HG02970 (cell line): ENCODE results near the gene GPRC5B.

ENCODE experiments used
- ATAC-seq: cut with Tn5 transposase; IDR thresholded peaks from one replicate; pipeline ENCODE4 v1.9.1; 2021; ENCODE audit warnings: mild to moderate bottlenecking, moderate library complexity, moderate number of reproducible peaks; ENCODE audit not compliant: unreplicated experiment, low FRiP score

GPRC5B gene

GRCh38 chr16:19884611-19885450, at the start of gene GPRC5B:
Gene GPRC5B, minus strand, starts transcription at chr16:19884848. Its CDS starts 12,003 bp downstream, at chr16:19872845.
- no peak for ATAC-seq

DNA sequence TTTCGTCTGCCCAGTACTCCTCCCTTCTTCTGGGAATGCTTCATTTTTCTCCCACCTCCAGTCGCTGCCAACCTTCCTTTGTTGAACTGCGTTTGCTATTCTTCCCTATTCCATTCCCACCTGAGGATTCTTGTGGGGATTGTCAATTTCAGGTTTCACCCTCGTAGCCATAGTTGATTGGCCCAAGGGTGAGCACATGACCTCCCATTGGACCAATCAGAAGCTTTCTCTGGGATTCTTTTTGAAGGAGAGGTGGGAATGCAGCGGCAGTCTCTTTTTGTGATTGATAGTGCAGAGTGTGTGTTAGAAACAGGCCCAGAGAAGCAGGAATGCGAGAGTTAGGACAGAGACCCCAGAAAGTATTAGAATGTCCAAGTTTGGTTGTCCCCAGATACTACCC, 49.1 kb upstream of the GPRC5B start:
- ATAC-seq = no peak

GRCh38 chr16:19929062-19929511, 44.4 kb upstream of the GPRC5B start:
- no peak for ATAC-seq

- ATAC-seq = no peak
These were observed 43.8 kb upstream of the GPRC5B start for GRCh38 chr16:19928432-19928831.

DNA sequence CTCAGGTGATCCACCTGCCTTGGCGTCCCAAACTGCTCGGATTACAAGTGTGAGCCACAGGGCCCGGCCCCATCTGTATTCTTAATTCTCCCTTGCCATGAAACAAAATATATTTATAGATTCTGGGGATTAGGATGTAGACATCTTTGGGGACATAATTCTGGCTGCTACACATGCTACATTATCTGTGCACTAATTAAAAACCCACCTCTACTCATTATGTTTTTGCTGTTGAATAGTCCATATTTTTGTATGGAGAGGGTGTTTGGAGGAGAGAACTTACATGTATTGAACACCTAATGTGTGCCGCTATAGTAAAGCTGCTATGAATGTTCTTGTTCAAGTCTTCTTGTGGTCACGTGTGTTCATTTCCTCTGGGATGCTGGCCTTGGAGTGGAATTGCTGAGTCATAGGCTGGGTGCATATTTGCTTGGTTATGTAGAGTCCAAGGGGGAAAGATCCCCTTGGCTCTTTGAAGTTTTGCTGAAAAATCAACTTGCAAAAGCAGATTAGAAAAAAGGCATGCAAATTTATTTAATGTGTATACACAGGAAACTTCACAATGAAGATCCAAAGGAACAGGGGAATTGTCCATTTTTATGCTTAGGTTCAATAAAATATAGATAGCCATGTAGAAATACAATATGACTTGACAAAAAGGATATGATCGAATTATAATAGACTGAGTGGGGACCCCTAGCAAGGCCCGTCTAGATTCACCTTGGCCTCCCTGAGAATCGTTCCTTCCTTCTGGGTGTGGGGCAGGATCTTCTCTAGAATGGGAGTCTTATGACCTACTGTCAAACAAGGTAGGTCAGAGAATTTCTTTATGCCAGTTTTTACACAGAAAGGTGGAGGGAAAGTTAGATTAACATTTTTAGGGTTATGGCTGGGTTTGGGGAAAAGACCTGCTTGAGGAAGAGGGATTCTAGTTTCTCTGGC, 42.1 kb upstream of the GPRC5B start:
- no peak for ATAC-seq

- no peak for ATAC-seq
These were observed 38.7 kb upstream of the GPRC5B start for GRCh38 chr16:19923396-19923795.

DNA sequence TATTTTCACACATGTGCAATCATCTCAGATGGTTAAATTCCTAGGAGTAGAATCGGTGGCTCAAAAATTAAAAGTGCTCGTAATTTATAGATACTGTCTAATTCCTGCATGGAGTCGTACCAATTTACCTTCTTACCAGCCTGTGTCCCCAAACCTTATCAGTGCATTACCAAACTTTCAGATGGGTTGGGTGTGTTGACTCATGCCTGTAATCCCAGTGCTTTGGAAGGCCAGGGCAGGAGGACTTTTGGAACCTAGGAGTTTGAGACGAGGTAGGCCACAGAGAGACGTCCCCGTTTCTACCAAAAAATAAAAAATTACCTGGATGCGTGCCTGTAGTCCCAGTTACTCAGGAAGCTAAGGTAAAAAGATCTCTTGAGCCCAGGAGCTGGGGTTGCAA, 34.5 kb upstream of the GPRC5B start:
- ATAC-seq = no peak

GRCh38 chr16:19916064-19916463, 31.4 kb upstream of the GPRC5B start:
- no peak for ATAC-seq

DNA sequence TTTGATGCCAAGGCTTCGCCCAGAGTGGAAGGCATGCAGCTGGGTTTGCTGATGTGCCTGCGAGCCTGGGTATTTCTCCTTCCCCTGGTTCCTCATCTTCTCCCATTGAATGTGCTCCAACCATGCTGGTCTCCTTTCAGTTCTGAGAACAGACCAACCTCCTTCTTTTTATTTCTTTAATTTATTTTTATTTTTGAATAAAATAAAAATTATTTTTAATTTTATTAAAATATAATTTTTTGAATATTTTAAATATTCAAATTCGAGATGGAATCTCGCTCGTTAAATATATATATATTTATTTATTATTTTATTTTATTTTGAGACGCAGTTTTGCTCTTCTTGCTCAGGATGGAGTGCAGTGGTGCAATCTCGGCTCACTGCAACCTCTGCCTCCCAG, 30.2 kb upstream of the GPRC5B start:
- ATAC-seq = no peak

- ATAC-seq = no peak
These were observed 28.6 kb upstream of the GPRC5B start for GRCh38 chr16:19913340-19913645.

DNA sequence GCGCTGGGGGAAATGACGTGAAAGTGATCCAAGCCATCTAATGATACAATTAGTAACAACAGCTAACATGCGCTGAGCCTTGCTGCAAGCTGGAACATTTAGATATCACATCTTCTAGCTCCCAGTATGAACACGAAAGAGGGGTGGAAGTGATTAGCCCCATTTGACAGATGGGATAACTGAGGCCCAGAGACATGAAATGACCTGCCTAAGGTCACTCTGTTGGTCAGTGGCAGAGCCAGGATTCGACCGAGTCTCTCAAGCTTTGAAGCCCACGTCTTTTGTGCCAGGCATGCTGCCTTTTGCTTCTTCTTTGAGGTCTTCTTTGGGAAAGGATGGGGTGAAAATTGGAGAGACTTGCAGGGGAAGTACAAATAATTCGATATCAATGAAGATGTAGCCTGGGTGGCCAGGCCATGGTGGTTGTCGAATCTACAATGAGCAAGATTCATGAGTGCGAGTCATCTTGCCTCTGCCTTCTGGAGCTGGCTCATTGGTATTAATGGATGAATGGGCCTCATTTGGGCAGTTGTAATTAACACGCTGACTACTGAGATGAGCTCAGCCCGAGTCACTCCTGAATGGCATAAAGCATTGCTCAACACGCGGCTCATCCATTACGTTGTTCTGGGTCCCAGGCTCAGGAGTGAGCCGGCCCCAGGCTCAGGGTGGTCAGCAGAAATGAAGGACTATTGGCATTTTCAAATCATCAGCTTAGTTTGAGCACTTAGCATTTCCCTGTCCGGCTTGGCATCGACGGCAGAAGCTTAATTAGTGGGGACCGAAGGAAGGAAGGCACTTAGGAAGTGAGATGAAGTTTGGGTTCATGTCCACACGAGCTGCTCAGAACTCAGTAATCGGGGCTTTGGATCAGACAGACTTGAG, 28.0 kb upstream of the GPRC5B start:
- ATAC-seq = no peak

DNA sequence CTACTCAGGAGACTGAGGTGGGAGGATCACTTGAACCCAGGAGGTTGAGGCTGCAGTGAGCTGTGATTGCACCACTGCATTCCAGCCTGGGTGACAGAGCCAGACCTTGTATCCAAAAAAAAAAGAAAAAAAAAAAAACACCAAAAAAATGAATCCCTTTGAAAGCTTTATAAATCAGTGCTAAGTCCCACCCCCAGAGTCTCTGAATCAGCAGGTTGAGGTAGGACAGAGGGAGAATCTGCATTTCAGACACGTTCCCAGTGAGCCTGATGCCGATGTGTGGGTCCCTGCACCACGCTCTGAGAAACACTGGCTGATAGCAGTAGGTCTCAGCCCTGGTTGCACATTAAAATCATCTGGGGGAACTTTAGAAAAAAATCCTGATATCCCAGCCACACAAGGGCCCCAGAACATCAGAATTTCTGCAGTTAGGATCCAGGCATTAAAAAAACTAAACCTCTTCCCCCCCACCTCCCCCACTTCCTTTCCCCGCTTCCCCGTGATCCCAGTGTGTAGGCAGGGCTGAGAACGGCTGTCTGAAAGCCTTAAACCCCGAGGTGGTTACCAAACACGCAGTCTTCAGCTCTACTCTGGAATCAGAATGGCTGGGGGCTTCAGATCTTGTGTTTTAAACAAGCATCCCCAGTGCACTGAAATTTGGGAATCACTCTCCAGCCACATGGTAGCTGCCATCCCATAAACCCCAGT, 27.3 kb upstream of the GPRC5B start:
- ATAC-seq = no peak

DNA sequence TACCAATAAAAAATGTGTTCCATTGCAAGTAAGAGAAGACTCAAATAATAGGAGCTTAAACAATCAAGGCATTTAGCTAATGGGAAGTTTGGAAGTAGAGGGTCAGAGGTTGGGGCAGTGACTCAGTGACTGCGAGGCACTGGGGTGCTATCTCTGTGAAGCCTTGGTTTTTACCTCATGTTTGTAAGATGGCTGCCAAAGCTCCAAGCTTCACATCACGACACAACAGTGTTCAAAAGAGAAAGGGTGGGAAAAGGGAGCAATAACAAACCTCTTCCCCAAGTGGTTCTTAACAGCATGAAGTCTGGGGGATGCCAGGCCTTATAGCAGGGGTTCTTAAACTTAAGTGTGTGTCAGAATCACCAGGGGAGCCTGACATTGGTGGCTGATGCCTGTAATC, 26.6 kb upstream of the GPRC5B start:
- no peak for ATAC-seq

- ATAC-seq = no peak
These were observed 25.2 kb upstream of the GPRC5B start for GRCh38 chr16:19909750-19910322.

GRCh38 chr16:19908921-19909320, 24.3 kb upstream of the GPRC5B start:
- ATAC-seq = no peak

- peak; percentile 78 for ATAC-seq
These were observed 22.7 kb upstream of the GPRC5B start for GRCh38 chr16:19907161-19907992.

- ATAC-seq = no peak
These were observed 16.5 kb upstream of the GPRC5B start for GRCh38 chr16:19901164-19901563.

DNA sequence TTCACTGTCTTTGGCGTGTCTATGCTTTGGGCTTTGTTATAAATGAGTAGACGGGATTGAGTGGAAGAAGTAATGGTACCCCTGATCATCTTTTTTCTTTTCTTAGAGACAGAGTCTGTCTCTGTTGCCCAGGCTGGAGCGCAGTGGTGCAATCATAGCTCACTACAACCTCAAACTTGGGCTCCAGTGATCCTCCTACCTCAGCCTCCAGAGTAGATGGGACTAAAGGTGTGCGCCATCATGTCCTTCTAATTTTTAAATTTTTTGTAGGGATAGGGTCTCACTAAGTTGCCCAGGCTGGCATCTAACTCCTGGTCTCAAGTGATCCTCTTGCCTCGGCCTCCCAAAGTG, 14.9 kb upstream of the GPRC5B start:
- ATAC-seq = no peak
